ENCODE data around the gene MAN1A1. TPM values are rescaled to one million over a fixed set of nuclear protein-coding genes. Genes with fewer than 3 reads are reported as not detected.

Gene MAN1A1
- total and polyA plus RNA-seq, 10 donors, result 6.0 to 148 (median 93.5) TPM

- WGBS, 5 donors, result 94 to 98% (median 94%) methylated on average over 6 of the region's 6 CpGs
- H3K4me3 ChIP-seq, result no peak overlapping the region
- H3K27ac ChIP-seq, result no peak overlapping the region
- no peak for TF ChIP-seq POLR2AphosphoS5 (IDR thresholded peaks at IDR 0.05)
- TF ChIP-seq, protein P1, sequence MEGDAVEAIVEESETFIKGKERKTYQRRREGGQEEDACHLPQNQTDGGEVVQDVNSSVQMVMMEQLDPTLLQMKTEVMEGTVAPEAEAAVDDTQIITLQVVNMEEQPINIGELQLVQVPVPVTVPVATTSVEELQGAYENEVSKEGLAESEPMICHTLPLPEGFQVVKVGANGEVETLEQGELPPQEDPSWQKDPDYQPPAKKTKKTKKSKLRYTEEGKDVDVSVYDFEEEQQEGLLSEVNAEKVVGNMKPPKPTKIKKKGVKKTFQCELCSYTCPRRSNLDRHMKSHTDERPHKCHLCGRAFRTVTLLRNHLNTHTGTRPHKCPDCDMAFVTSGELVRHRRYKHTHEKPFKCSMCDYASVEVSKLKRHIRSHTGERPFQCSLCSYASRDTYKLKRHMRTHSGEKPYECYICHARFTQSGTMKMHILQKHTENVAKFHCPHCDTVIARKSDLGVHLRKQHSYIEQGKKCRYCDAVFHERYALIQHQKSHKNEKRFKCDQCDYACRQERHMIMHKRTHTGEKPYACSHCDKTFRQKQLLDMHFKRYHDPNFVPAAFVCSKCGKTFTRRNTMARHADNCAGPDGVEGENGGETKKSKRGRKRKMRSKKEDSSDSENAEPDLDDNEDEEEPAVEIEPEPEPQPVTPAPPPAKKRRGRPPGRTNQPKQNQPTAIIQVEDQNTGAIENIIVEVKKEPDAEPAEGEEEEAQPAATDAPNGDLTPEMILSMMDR (IDR thresholded peaks at IDR 0.05 in 8 of 11, conservative IDR thresholded peaks at IDR 0.05 in 3 of 11), result no peak
- no peaks in the 10 kb centered on the region for H3K27me3 ChIP-seq (replicated peaks in 1 of 7)
- H3K9me3 ChIP-seq, result peaks cover 0 to 7% (median 1%) of the 10 kb centered on the region in 8 donors
- H3K4me1 ChIP-seq, result no peaks in the 10 kb centered on the region
- intact Hi-C loops (cut with DNase I; ENCODE audit: low total_unique reads), result no loop called here
- H3K36me3 ChIP-seq, result peaks cover 0 to 9% (median 0%) of the 10 kb centered on the region in 6 donors
- no peak for DNase-seq
These were observed 19.4 kb upstream of the MAN1A1 start for GRCh38 chr6:119368921-119369320.

DNA sequence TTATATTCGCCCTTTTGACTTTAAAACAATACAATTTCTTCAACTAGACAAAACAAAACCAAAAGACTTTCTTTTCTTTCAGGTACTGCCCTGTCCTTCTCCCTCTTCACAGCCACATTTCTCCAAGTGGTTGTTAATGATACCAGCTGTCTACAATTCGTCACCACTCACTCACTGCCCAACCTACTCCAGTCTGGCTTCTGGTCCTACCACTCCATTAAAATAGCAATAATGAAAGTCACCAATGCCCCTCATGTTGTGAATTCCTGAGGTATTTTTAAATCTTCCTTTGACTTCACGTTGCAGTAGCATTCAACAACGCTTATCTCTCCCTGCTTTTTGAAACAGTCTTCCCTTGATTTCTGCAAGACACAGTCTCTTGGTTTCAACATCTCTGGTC lies 11.6 kb upstream of the MAN1A1 start:
- no peak overlapping the region for H3K4me3 ChIP-seq
- H3K4me1 ChIP-seq, result peaks cover 0 to 21% (median 7%) of the 10 kb centered on the region in 6 donors
- TF ChIP-seq POLR2AphosphoS5 (IDR thresholded peaks at IDR 0.05) (no peak), POLR2A (IDR thresholded peaks at IDR 0.05) (no peak)
- TF ChIP-seq, protein P1 (IDR thresholded peaks at IDR 0.05 in 8 of 11, conservative IDR thresholded peaks at IDR 0.05 in 3 of 11), result no peak
- H3K36me3 ChIP-seq, result peaks cover 0 to 9% (median 0%) of the 10 kb centered on the region in 6 donors
- no peaks in the 10 kb centered on the region for H3K9me3 ChIP-seq
- DNase-seq, result no peak
- no peaks in the 10 kb centered on the region for H3K27me3 ChIP-seq (replicated peaks in 1 of 7)
- H3K27ac ChIP-seq, result no peak overlapping the region
- 79 to 96% (median 85%) methylated on average over 4 of the region's 4 CpGs for WGBS, 5 donors
- intact Hi-C loops (cut with DNase I; ENCODE audit: low total_unique reads), result no loop called here

- Histone ChIP-seq H3K27me3 (replicated peaks in 1 of 7) (no peaks in the 10 kb centered on the region), H3K9me3 (no peaks in the 10 kb centered on the region), H3K36me3 (peaks cover 0 to 7% (median 0%) of the 10 kb centered on the region in 6 donors), H3K4me1 (peaks cover 0 to 28% (median 9%) of the 10 kb centered on the region in 6 donors), H3K4me3 (no peak overlapping the region), H3K27ac (no peak overlapping the region)
- intact Hi-C loops (cut with DNase I; ENCODE audit: low total_unique reads), result no loop called here
- WGBS, 5 donors, result 41 to 60% (median 52%) methylated on average over 4 of the region's 4 CpGs
- TF ChIP-seq POLR2A (IDR thresholded peaks at IDR 0.05) (no peak), POLR2AphosphoS5 (IDR thresholded peaks at IDR 0.05) (no peak)
- TF ChIP-seq, protein P1 (IDR thresholded peaks at IDR 0.05 in 8 of 11, conservative IDR thresholded peaks at IDR 0.05 in 3 of 11), result no peak
- no peak for DNase-seq
These were observed 10.8 kb upstream of the MAN1A1 start for GRCh38 chr6:119360262-119360915.

DNA sequence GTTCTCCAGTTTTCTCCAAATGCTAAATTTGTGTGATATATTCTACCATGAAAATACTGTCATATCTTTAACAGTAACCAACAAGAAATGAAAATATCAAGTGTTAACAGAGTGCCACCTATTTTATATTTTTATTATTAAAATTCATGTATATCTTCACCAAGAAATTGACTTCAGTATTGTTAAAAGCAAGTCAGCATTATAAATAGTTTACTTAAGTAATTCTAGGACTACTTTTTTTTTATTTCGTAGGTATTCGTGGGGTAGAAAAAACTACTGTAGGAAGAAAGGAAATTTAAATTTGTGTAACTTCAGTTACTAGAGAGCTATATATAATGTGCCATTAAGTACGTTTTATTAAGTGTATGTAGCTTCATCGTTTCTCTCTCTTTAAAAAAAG lies 6.3 kb upstream of the MAN1A1 start:
- 72 to 86% (median 86%) methylated on average over 4 of the region's 4 CpGs for WGBS, 5 donors
- Histone ChIP-seq H3K27me3 (replicated peaks in 1 of 7) (no peaks in the 10 kb centered on the region), H3K9me3 (no peaks in the 10 kb centered on the region), H3K27ac (peak overlapping the region in 4 of 8 donors; percentile 37 to 56 (median 51)), H3K4me3 (no peak overlapping the region), H3K36me3 (no peaks in the 10 kb centered on the region), H3K4me1 (peaks cover 6 to 71% (median 40%) of the 10 kb centered on the region in 6 donors)
- TF ChIP-seq, protein P1 (IDR thresholded peaks at IDR 0.05 in 8 of 11, conservative IDR thresholded peaks at IDR 0.05 in 3 of 11), result no peak
- TF ChIP-seq POLR2A (IDR thresholded peaks at IDR 0.05) (no peak), POLR2AphosphoS5 (IDR thresholded peaks at IDR 0.05) (no peak)
- intact Hi-C loops (cut with DNase I; ENCODE audit: low total_unique reads), result no loop called here
- no peak for DNase-seq

Data from spleen (tissue), 11 donors.